Measurements from ENCODE around the gene SLC35F1.
A peak's percentile ranks its signal among the peaks of the same experiment; 100 is the strongest.

The SLC35F1 gene

DNA sequence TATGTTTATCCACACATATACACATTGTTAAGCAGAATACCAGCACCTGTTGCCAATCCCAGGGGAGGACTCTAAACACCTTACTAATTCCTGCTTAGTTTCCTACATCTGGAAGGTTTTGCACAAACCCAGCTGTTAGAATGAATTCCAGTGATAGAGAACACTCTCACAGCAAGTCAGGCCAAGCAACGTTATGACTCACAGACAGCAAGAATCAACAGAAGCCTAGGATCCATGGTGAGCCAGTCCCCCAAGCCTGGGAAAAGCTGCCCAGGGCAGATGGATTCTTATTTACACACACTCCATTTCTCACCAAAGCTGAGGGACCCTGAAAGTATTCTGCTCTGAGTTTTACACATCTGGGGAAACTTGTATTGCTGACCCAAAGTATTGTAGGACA, 291.7 kb downstream of the SLC35F1 start:
- no peak for DNase-seq (ENCODE audit: low read depth)

DNA sequence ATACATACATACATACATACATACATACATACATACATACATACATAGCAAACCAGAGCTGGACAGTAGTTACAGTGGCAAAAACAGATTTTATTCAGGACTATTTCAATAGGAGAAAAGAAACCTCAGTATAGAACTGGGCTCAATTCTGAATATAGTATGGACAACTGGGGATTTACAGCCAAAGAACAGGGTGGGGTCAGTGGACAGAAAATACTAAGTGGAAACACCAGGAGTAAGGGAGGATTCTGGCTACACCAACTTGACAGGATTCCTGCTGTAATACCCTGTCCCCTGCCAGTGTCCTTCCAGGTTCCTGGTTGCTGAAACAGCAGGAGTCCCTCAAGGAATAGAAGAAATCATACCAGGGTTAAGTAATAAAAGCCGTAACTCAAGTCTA, 293.1 kb downstream of the SLC35F1 start:
- DNase-seq (ENCODE audit: low read depth): no peak

- DNase-seq (ENCODE audit: low read depth): no peak
Measured at GRCh38 chr6:118202517-118202916, 295.5 kb downstream of the SLC35F1 start.

- DNase-seq (ENCODE audit: low read depth): no peak
Measured at GRCh38 chr6:118203545-118203944, 296.5 kb downstream of the SLC35F1 start.

- no peak for DNase-seq (ENCODE audit: low read depth)
Measured at GRCh38 chr6:118206221-118206620, 299.2 kb downstream of the SLC35F1 start.

DNA sequence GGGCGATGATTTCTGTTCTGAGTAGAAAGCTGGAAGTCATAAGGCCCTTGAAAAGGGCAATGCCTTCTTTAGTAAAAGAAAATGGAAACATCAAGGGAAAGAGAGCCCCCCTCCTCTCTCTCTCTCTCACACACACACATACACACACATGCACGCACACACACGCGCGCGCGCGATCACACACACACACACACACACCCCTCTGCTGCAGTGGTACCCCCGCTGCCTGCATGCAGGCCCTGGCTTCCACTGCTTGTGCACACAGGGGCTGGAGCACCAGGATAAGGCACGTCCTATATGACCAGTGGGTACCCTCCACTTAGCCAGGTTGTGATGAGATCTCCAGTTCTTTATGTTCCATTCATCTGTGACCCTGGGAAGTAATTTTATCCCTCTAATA, 300.9 kb downstream of the SLC35F1 start:
- no peak for DNase-seq (ENCODE audit: low read depth)

DNA sequence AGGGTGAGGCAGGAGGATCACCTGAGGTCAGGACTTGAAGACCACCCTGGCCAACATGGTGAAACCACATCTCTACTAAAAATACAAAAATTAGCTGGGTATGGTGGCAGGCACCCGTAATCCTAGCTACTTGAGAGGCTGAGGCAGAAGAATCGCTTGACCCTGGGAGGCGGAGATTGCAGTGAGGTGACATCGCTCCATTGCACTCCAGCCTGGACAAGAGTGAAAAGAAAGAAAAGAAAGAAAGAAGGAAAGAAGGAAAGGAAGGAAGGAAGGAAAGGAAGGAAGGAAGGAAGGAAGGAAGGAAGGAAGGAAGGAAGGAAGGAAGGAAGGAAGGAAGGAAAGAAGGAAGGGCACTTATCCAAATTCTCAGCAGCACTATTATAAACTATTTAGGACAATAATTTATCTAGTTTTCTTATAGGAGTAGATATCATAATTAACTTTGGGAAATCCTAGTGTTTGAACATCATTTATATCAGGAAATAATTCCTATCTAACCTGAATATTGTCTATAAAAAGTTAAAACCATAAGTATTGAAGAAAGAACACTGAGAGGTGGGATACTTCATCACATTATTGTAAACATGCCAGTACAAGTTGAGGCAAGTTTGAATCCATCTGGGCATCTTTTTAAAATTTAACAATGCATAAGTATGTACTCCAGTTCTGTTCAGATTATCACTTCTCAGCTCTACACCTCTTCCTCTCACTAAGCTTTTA, 305.5 kb downstream of the SLC35F1 start:
- DNase-seq (ENCODE audit: low read depth): no peak

DNA sequence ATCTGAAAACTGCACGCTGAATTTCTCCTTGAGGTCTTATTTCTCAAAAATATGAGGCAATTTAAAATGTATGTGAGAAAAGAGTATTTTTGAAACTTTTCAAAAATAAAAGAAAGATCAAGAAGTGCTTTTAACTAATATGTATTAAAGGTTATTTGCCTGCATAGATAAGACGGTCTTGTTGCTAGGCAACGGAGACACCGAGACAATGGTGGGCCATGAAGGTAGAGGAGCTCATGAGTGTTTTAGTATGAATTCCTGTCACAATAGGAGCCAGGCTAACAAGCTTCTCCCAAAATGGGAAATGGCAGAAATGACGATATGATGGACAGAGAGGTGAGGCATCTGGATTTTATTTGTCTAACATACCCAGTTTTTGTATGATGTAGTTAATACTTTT, 308.2 kb downstream of the SLC35F1 start:
- DNase-seq (ENCODE audit: low read depth): no peak

GRCh38 chr6:118216751-118217150, 309.7 kb downstream of the SLC35F1 start:
- no peak for DNase-seq (ENCODE audit: low read depth)

- no peak for DNase-seq (ENCODE audit: low read depth)
Measured at GRCh38 chr6:118218156-118218555, 311.1 kb downstream of the SLC35F1 start.

DNA sequence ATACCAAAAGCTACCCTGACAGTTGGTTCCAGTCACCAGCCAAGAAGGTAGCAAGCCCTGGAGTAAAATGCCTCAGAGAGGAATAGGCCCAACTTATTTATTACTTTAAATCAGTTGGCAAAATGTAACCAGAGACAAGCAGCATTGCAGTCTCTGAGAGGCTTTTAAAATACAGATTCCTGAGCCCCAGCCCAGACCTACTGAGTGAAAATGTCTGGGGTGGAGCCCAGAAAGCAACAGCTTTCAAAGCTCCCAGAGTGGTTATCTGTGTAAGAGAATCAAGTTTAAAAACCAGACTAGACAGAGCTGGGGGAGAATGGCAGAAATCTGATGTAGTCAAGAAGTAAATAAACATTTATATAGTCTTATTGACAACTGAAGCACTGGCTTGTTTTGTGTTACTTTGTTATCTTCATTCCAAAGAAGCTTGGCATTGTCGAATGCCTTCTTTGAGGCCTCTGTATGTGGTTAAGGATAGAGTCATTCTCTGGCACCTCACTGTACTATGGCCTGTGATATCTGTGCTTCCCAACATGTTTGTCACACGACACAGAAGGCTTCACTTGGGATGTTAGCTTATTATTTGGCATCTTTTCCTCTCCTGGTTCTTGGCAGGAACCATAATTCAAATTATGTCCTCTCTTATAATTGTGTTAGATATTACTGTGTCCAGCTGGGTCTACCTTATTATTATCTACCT, 313.5 kb downstream of the SLC35F1 start:
- no peak for DNase-seq (ENCODE audit: low read depth)

DNA sequence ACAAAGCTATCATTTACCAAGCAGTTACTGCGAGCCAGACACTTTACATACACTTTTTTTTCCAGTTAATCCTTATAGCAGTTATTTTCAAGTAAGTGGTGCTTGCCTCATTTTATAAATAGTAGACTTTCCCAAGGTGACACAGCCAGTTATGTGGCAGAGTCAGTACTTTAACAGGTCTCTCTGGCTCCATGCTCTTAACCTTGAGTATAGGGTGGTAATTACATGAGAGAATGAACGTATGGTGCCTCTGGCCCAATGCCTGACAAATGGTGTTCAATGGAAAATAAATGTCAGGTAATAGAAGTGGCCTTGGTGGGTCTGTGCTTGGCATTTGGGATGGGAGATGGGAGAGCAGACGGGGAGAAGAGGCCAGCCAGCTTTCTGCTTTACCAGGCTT, 316.3 kb downstream of the SLC35F1 start:
- DNase-seq (ENCODE audit: low read depth): no peak

- no peak for DNase-seq (ENCODE audit: low read depth)
Measured at GRCh38 chr6:118228886-118229285, 321.8 kb downstream of the SLC35F1 start.

- DNase-seq (ENCODE audit: low read depth): no peak
Measured at GRCh38 chr6:118240878-118241528, 333.9 kb downstream of the SLC35F1 start.

DNA sequence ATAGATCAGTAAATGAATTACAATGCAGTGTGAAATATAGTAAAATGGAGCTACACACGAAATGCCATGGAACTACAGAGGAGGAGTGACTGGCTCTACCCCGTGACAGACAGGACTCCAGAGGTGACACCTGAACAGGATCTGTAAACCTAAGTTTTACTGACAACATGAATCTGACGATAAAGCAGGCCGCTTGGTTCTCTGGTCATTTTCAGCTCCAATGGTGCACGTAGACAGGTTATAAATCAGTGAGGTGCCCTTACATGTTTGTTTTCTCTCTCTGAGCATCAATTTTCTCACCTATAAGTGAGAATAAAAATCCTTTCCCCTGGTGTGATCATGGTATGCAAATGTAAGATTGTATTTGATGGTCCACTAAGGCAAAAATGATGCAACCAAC, 339.3 kb downstream of the SLC35F1 start:
- no peak for DNase-seq (ENCODE audit: low read depth)

GRCh38 chr6:118248171-118248570, 341.1 kb downstream of the SLC35F1 start:
- DNase-seq (ENCODE audit: low read depth): no peak

GRCh38 chr6:118249680-118250079, 342.6 kb downstream of the SLC35F1 start:
- no peak for DNase-seq (ENCODE audit: low read depth)

- DNase-seq (ENCODE audit: low read depth): no peak
Measured at GRCh38 chr6:118252474-118252873, 345.4 kb downstream of the SLC35F1 start.

DNA sequence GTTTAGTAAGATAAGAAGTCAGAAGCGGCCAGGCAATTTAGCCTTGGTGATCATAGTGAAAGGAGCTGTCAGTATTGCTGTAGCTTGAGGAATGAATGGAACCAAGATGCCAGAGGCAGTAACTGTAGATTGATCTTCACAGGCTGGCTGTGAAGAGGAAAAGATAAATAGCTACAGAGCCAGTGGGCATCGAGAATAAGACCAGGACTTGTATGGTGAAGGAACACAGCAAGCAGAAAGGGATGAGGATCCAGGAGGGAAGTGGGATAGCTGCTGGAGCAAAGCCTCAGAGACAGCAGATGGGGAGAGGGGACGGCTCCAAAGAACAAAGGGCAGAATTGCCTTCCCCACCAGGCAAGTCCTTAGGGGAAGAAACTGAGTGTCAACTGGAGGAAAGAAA, 346.7 kb downstream of the SLC35F1 start:
- DNase-seq (ENCODE audit: low read depth): no peak

DNA sequence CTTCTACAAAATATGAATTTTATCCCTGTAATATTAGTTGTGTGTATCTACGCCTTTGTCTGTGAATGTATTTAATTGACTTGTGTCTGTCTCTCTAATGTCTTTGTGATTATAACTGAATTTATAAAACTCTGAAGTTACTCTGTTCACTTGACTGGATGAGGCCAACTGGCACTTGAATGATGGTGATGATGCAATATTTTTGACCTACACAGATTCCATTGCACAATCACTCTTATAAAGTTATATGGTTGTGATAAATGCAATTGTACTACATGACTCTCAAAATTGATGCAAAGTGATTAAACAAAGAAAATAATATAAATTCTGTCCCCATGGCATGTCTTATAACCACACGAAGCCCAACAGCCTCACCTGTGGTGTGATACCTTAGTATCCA, 353.8 kb downstream of the SLC35F1 start:
- peak; percentile 23 for DNase-seq (ENCODE audit: low read depth)

- no peak for DNase-seq (ENCODE audit: low read depth)
Measured at GRCh38 chr6:118263921-118264486, 356.9 kb downstream of the SLC35F1 start.

GRCh38 chr6:118269659-118270058, 362.6 kb downstream of the SLC35F1 start:
- no peak for DNase-seq (ENCODE audit: low read depth)

DNA sequence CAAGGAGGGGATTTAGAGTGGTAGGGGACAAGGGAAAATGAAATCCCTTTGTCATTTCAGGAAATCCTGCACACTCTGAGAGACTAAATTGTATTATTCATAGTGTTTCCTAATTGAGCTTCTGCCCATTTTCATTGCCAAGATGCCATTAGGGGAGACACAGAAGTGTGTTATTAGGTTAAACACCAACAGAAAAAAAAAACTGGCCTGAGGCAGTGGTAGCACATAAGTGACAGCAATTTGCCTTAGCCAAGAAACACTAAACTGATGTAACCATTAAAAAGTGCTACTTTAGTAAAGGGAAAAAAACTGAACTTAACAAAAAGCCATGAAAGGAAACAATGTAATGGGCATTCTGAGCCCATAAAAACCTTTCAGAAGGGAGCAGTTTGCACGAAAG, 370.6 kb downstream of the SLC35F1 start:
- DNase-seq (ENCODE audit: low read depth): no peak
